Nephron progenitor cell (in vitro differentiated cells): ENCODE measurements around the gene CCDC92B.
A peak's percentile ranks its signal among the peaks of the same experiment; 100 is the strongest.

Experiments
- DNase-seq: peaks from one replicate; pipeline ENCODE4 v3.0.0; 2021
- H3K27ac Mint-ChIP-seq: 2 replicates; pipeline ENCODE4 v1.8.0; 2021; ENCODE audit warnings: mild to moderate bottlenecking, moderate library complexity, mixed read lengths
- H3K27me3 Mint-ChIP-seq: 2 replicates; pipeline ENCODE4 v1.8.0; 2021; ENCODE audit warnings: mild to moderate bottlenecking, low read depth, mixed read lengths; ENCODE audit not compliant: poor library complexity
- H3K36me3 Mint-ChIP-seq: 2 replicates; pipeline ENCODE4 v1.8.0; 2021; ENCODE audit warnings: low read depth, mixed read lengths
- H3K4me1 Mint-ChIP-seq: 2 replicates; pipeline ENCODE4 v1.8.0; 2021; ENCODE audit warnings: mixed read lengths
- H3K4me3 Mint-ChIP-seq: 2 replicates; pipeline ENCODE4 v1.8.0; 2021; ENCODE audit warnings: mild to moderate bottlenecking, moderate library complexity, mixed read lengths
- H3K9me3 Mint-ChIP-seq: 2 replicates; pipeline ENCODE4 v1.8.0; 2021; ENCODE audit warnings: mild to moderate bottlenecking, moderate library complexity, mixed read lengths
- CTCF ChIP-seq: fragments of 200-600 bp; sonication (generic); IDR thresholded peaks from 2 replicates; pipeline ENCODE4 v1.5.0; 2021; ENCODE audit warnings: antibody characterized with exemption

The CCDC92B gene

GRCh38 chr17:2749058-2749783, at the start of gene CCDC92B:
Gene CCDC92B (minus strand): TSS chr17:2749652. CDS start chr17:2735145, 14,507 bp downstream.
- no peaks in the 10 kb centered on the region for H3K4me1 Mint-ChIP-seq
- H3K27me3 Mint-ChIP-seq = peaks cover 94% of the 10 kb centered on the region
- DNase-seq = peak; percentile 16
- H3K27ac Mint-ChIP-seq = no peak within 1 kb of the TSS
- no peaks in the 10 kb centered on the region for H3K36me3 Mint-ChIP-seq
- H3K9me3 Mint-ChIP-seq = no peaks in the 10 kb centered on the region
- TF ChIP-seq CTCF = no peak
- peak within 1 kb of the TSS; percentile 45 for H3K4me3 Mint-ChIP-seq

- Mint-ChIP-seq H3K27ac (peak overlapping the region; percentile 94), H3K36me3 (no peaks in the 10 kb centered on the region), H3K27me3 (peaks cover 29% of the 10 kb centered on the region), H3K4me3 (no peak overlapping the region), H3K9me3 (no peaks in the 10 kb centered on the region), H3K4me1 (peaks cover 30% of the 10 kb centered on the region)
- peak; percentile 40 for DNase-seq
- TF ChIP-seq CTCF = no peak
These were observed 49.2 kb upstream of the CCDC92B start for GRCh38 chr17:2798678-2799077.

DNA sequence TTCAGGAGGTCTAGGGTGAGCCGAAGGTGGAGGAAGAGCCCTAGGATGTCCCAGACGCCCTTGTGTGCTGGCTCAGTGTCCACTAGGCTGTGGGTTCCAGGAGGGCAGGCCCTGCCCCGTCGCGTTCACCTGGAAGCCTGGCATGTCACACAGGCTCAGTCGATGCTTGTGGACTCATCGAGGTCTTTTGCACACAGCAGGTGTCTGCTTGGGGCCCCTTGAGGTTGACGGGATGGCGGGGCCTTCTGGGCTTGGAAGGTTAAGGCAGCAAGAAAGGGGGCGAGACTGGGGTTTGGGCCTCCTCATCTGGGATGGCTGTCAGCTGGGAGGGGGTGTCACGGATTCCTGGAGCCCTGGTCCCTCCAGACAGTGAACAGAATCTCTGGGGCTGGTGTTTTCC, 48.7 kb upstream of the CCDC92B start:
- Mint-ChIP-seq H3K36me3 (no peaks in the 10 kb centered on the region), H3K9me3 (no peaks in the 10 kb centered on the region), H3K27me3 (peaks cover 27% of the 10 kb centered on the region), H3K27ac (no peak overlapping the region), H3K4me1 (peaks cover 30% of the 10 kb centered on the region), H3K4me3 (no peak overlapping the region)
- DNase-seq = no peak
- no peak for TF ChIP-seq CTCF

DNA sequence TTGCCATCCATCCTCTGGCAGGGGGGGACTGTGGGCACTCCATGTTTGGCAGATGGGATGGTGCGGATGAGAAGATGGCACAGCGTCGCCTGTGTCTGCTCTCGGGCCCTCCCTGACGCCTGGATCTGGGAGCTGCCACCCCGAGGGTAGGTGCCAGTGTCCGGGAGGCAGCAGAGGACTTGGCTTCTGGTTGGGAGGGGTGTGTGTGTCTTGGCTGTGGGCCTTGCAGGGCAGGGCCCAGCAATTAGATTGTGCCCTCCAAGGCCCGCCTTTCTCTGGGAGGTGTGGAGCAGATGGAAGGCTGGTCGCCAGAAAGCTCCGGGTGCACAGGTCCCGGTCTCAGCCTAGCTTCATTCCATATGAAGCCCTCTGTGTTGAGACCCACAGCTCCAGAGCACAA, 48.2 kb upstream of the CCDC92B start:
- no peak overlapping the region for H3K27ac Mint-ChIP-seq
- peaks cover 33% of the 10 kb centered on the region for H3K4me1 Mint-ChIP-seq
- TF ChIP-seq CTCF = no peak
- peaks cover 27% of the 10 kb centered on the region for H3K27me3 Mint-ChIP-seq
- no peak overlapping the region for H3K4me3 Mint-ChIP-seq
- H3K36me3 Mint-ChIP-seq = no peaks in the 10 kb centered on the region
- no peak for DNase-seq
- H3K9me3 Mint-ChIP-seq = no peaks in the 10 kb centered on the region

DNA sequence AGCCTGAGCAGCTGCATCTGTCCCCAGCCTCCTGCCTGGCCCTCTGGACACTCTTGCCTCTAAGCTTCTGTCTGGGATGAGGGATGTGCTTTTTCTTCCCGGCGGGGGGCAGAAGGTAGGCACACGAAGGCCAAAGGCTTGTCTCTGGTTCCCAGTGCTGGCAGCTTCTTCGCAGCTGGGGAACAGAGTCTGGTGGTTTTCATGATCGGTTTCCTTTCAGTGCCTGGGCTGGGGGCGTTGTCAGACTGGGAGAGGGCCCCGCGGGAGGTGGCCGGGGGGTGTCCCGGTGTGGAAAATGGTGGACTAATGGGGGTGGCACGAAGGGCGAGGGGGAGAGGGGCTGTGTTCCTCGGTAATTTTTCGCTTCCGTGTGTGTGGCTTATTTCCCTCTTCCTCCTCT, 47.8 kb upstream of the CCDC92B start:
- no peaks in the 10 kb centered on the region for H3K9me3 Mint-ChIP-seq
- no peak overlapping the region for H3K4me3 Mint-ChIP-seq
- H3K27ac Mint-ChIP-seq = no peak overlapping the region
- TF ChIP-seq CTCF = no peak
- no peaks in the 10 kb centered on the region for H3K36me3 Mint-ChIP-seq
- H3K27me3 Mint-ChIP-seq = peaks cover 27% of the 10 kb centered on the region
- peaks cover 35% of the 10 kb centered on the region for H3K4me1 Mint-ChIP-seq
- DNase-seq = no peak
